ENCODE data around the gene OR52B6. TPM values are rescaled to one million over a fixed set of nuclear protein-coding genes. Genes with fewer than 3 reads are reported as not detected.
"Not testable (repeated sequence)": the region's sequence is repeated elsewhere in the genome, so short reads cannot be mapped to it uniquely, and the experiment has no call there.

OR52B6 gene
- total RNA-seq, 1 donor from 2014 or later, result not detected

DNA sequence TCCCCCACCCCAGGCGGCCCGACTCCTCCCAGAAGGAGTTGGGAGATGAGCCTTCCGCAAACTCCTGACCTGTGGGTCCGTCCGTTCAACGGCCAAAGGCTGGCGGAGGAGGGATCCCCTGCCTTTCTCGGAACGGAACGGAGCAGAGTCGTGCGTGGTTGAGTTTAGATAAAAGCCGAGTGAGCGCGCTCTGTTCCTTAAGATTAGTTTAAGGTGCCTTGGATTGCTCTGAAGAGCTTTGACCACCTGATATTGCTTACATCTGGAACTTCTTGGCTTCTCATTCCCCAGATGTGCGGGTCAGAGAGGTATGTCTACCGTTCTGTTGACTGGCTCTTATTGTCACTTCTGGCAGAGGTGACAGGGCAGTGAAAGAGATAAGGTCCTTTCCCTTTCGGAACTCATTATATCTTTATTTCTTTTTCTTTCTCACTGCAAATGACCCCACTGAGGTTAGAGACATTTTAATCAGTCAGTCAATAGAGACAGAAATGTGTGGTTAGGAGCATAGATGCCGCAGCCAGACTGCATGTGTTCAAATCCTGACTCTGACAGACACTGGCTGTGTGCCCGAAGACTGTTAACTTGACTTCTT lies 16.0 kb downstream of the OR52B6 start, which contains the start of gene TRIM6:
TRIM6 (plus strand) TSS at position 31 of the 595 bp plus-strand sequence; CDS start at position 292, 261 bp downstream.
- peak; percentile 23 for DNase-seq (ENCODE audit: low spot score)

DNA sequence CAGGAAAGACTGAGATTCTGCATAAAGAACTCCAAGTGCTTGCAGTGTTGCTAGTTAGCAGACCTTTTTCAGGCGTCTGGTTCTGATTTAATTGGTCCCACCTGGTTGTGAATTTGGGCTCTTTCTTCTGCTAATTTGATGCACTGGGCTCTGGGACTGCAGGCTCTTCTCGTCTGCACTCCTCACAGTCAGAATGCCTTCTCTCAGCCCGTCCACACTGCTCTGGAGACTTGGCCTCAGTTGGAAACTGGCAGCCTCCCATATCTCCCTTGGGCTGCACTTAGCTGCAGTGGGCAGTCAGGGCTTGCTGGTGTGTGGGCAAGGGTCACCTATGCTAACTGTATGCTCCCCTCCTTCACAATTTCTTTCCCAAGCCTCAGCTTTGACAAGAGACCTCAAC lies 17.3 kb downstream of the OR52B6 start:
- DNase-seq (ENCODE audit: low spot score), result no peak

DNA sequence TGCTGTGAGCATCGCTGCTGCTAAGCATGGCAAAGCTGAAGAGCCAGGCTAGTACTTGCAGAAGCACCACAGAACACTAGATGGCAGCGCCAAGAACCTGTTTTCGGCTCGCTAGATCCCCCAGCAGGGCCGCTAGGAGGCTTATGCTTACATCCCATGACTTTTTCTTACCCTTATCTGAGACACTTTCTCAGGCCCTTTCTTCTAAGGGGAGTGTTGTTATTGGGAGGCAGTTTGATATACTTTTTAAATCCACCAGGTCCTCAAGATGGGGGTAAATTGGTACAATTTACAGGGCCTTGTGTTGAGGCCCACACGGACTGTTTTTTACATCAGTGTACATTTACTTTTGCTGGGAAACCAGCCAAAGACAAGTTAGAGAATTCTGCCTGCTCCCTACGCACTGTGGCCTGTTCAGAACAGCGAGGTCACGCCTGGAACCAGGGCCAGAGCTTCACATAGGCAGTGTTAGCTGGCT lies 19.7 kb downstream of the OR52B6 start:
- peak; percentile 79 for DNase-seq (ENCODE audit: low spot score)

DNA sequence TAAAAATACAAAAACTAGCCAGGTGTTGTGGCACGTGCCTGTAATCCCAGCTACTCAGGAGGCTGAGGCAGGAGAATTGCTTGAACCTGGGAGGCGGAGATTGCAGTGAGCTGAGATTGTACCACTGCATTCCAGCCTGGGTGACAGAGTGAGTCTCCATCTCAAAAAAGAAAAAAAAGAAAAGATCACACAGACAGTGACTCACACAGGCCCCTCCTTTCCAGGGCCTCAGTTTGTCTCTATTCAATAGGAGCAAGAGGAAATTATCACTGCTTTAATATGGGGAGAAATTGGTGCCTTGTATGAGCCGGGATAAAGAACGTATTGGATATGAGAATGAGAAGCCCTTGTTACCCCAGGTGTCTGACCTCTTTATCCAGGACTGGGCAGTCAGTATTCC lies 22.1 kb downstream of the OR52B6 start:
- not testable (repeated sequence) for DNase-seq (ENCODE audit: low spot score)

GRCh38 chr11:5603326-5603725 lies 22.6 kb downstream of the OR52B6 start:
- no peak for DNase-seq (ENCODE audit: low spot score)

DNA sequence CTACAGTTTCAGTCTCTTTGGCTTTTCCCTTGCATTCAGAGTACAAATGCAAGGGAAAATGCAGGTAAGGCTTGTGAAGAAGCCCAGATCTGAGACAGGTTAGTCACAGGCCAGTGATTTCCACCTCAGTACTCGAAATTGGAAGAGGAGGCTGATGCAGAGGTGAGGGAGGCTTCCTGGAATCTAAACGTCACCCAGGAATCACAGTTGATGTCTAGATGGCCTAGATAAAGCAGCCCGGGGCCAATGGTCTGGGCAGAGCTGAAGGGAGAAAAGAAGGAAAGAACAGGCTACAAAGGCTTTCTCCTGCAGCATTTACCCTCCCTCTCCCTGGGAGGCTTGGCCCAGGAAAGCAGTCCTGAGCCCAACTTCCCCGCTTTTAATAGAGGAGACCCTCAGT lies 24.2 kb downstream of the OR52B6 start:
- no peak for DNase-seq (ENCODE audit: low spot score)

GRCh38 chr11:5605849-5606248 lies 25.2 kb downstream of the OR52B6 start:
- DNase-seq (ENCODE audit: low spot score), result no peak

DNA sequence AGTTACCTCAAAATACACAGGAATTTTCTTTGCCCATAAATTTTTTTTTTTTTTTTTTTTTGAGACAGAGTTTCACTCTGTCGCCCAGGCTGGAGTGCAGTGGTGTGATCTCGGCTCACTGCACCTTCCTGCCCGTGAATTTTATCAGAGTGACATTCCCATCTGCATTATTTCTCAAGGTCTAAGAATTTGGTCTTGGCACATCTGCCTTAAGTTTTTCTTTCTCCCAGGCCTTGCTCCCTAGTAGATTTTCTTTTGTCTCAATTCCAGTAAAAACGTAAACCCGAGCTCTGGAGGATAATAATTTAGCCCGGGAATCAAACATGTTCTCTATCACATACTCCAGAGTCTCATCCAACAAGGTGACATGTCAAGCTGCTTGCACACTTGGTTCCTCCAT lies 28.1 kb downstream of the OR52B6 start:
- DNase-seq (ENCODE audit: low spot score), result no peak

DNA sequence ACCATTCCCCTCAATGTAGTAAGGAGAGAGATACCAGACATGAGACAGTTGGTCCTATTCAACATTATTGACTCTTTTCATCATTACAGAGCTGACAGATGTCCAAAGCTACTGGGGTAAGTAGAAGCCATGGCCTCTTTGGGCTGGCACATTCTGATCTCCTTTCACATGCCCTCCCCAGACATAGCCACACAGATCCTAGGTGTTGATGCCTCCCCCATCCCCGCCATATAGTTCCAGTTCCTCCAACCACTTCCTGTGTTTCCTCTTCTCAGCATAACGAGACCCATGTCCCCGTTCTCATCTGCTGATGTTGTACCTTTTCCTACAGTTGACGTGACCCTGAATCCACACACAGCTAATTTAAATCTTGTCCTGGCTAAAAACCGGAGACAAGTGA lies 29.8 kb downstream of the OR52B6 start:
- no peak for DNase-seq (ENCODE audit: low spot score)

DNA sequence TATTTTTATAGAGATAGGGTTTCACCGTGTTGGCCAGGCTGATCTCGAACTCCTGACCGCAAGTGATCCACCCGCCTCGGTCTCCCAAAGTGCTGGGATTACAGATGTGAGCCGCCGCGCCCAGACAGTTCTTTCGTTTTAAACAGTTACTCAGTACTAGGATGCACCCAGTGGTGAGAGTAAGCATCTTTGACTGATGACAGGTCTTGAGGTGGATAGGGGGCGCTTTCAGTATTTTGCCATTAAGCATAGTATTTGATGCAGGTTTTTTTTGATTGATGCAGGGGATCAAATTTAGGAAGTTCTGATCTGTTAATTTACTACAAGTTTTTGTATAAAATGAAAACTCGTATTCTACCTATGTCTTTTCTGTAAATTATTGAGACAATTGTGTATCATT lies 30.9 kb downstream of the OR52B6 start:
- DNase-seq (ENCODE audit: low spot score), result no peak

DNA sequence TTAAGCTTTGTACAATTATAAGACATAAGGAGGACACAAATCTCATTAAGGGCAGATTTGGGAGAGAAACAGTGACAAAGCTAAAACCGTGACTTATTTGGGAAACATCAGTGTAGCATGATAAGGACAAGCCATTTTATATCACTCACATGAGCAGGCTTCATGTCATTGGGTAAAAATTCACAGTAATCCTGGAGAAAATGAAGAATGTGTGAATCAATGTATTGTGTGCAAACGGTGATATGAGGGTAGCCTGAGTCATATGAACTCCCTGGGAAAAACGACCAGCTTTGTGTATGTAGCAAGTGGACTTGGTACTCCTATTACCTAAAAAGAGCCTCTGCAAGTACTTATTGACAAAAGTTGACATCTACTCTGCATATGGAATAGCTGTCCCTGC lies 38.1 kb downstream of the OR52B6 start:
- no peak for DNase-seq (ENCODE audit: low spot score)

- peak; percentile 54 for DNase-seq (ENCODE audit: low spot score)
Observed at GRCh38 chr11:5620651-5621521, 40.2 kb downstream of the OR52B6 start.

- DNase-seq (ENCODE audit: low spot score), result no peak
Observed at GRCh38 chr11:5621580-5621979, 40.9 kb downstream of the OR52B6 start.

- DNase-seq (ENCODE audit: low spot score), result no peak
Observed at GRCh38 chr11:5622802-5623201, 42.1 kb downstream of the OR52B6 start.

GRCh38 chr11:5624489-5625279 lies 44.0 kb downstream of the OR52B6 start, which contains the start of gene TRIM34:
TRIM34 (plus strand) TSS chr11:5625001; CDS start chr11:5632332, 7,331 bp downstream.
- DNase-seq (ENCODE audit: low spot score), result peak; percentile 74

DNA sequence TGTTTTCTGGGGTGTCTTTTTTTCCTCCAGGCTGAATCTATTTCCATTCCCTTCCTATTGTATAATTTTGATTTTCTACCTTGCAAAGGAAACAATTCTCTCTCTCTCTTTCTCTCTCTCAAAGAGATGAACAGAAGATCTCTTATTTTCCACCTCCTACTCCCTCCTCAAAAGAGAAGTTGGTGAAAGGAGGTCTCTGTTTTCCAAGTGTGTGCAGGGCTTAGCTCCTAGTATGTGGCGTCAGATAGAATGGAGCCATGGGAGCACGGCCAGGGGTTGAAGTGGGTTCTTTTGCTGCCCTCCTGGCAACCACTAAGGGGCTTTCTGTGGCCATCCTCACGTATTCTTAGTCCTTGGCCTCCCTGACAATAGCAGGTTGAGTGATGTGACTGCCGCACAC lies 44.6 kb downstream of the OR52B6 start:
- no peak for DNase-seq (ENCODE audit: low spot score)

DNA sequence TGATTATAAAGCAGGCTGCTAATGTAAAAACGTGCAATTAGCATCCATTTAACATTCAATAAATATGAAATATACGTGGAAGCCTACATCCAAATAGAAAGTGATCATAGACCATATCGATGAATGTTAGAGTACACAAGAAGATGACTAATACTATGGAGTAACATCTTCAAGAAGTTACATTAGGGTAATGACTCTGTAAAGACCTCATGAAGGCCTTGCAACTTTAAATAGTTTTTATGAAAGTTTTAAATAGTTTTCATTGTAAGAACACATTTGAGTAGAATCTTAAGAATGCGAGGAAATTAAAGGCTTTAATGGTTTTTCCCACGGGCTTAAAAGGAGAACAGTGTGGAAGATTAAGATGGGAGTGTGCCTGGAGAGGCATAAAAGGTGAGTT lies 45.5 kb downstream of the OR52B6 start:
- no peak for DNase-seq (ENCODE audit: low spot score)

DNA sequence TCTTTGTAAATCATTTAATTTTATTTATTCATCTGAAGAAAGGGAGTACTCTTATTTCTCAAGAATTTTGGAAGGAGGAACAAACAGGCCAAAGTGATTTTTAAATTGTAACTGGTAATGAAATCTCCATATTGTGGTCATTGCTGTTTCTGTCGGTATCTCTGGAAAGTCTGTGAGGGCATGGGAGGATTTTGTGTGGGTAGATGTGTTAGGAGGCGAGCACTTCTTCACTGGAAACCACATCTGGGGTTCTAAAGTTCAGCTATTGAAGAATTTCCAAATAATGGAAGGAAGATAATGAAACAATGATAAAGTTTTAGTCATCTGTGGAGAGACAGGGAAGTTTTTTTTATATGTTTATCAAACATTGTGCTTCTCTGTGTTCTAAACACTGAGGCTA lies 50.7 kb downstream of the OR52B6 start:
- no peak for DNase-seq (ENCODE audit: low spot score)

All from mucosa of gallbladder (tissue), 1 donor.